ENCODE measurements around the gene TCF25.

DNA sequence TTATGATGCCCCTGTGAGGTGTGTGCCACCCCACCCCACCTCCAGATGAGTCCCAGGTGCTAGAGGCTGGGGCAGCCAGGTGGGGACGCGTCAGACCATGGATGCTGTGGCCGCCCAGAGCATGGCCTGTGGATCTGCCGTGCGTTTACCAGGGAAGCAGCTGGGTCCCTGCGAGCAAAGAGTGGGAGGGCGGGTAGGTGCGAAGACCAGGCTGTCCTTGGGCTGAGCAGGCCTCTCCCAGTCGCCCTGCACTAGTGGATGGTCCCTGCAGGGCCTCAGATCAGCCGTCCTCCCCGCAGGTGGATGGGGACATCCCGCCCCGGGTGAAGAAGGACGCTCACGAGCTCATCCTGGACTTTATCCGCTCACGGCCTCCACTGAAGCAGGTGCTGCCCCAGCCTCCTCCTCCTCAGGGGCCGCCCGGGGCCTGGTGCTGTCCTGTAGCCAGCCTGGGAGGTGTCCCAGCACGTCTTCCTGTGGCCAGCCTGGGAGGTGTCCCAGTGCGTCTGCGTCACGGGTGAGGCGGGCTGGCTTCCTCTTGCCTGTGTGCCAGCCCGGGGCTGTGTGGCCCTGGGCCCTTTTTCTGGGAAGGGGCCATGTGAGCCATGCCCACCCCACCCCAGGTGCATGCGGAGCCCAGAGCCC lies 18.0 kb upstream of the TCF25 start:
- TF ChIP-seq CTCF (IDR thresholded peaks at IDR 0.05) (no peak), POLR2A (IDR thresholded peaks at IDR 0.05) (no peak)
